Adipocyte (in vitro differentiated cells): ENCODE results near the gene TNFRSF11A.
A peak's percentile ranks its signal among the peaks of the same experiment; 100 is the strongest.

ENCODE experiments used
- DNase-seq: peaks from one replicate; pipeline ENCODE4 v3.0.0-alpha.2; 2015; ENCODE audit warnings: low read depth
- H3K27me3 ChIP-seq: replicated peaks from 2 replicates; pipeline ENCODE4 v1.7.0; 2013; ENCODE audit warnings: mild to moderate bottlenecking, low read length, moderate library complexity; ENCODE audit not compliant: control insufficient read depth, insufficient read depth
- H3K36me3 ChIP-seq: 2 replicates; pipeline ENCODE4 v1.7.0; 2013; ENCODE audit warnings: low read length, mild to moderate bottlenecking, moderate library complexity; ENCODE audit not compliant: control insufficient read depth, insufficient read depth, severe bottlenecking
- H3K4me1 ChIP-seq: 2 replicates; pipeline ENCODE4 v1.7.0; 2013; ENCODE audit warnings: mild to moderate bottlenecking, low read length, moderate library complexity; ENCODE audit not compliant: control insufficient read depth, insufficient read depth
- H3K4me3 ChIP-seq: 2 replicates; pipeline ENCODE4 v1.7.0; 2013; ENCODE audit warnings: mild to moderate bottlenecking, low read length, moderate library complexity
- H3K9ac ChIP-seq: 2 replicates; pipeline ENCODE4 v1.7.0; 2013; ENCODE audit warnings: mild to moderate bottlenecking, low read length, moderate library complexity
- H3K9me3 ChIP-seq: 2 replicates; pipeline ENCODE4 v1.7.0; 2013; ENCODE audit warnings: mild to moderate bottlenecking, low read length, moderate library complexity; ENCODE audit not compliant: control insufficient read depth

TNFRSF11A gene

DNA sequence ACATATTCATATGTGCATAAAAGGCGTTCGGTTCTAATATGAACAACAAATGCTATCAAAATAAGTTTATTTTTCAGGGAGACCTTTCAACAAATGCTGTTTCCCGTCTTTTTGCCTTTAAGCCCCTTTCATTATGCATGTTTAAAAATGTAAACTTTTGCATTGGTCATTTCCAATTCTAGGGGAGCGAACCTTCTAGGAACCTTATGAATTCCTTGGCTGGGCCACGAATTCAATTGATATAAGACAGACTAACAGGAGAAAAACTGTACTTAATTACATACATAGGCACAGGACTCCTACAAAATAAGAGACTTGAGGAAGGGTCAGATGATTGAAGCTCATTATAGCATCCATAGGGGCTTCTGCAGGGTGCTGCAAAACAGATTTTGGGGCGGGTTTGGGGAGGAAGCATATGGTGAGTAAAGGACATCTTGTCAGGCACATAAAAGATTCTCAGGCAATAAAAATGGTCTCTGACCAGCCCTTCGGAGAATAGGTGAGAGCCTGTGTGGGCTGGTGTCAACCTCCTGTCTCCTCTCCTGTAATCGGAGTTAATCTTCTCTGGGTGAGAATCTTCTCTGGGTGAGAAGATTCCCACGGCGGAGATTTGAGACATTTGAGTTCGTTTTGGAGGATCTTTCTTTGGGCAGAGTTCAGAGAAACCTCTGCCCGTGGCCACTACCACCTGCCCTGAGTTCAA lies 1.7 kb downstream of the TNFRSF11A start:
- no peak overlapping the region for H3K4me3 ChIP-seq

GRCh38 chr18:62327977-62328376 lies 2.9 kb downstream of the TNFRSF11A start:
- no peaks in the 10 kb centered on the region for H3K36me3 ChIP-seq
- peaks cover 44% of the 10 kb centered on the region for H3K27me3 ChIP-seq
- no peak overlapping the region for H3K4me3 ChIP-seq

More for the DNA sequence above, 1.7 kb downstream of the TNFRSF11A start:
- no peak for DNase-seq
- no peak overlapping the region for H3K9ac ChIP-seq
- H3K9me3 ChIP-seq: peaks cover 5% of the 10 kb centered on the region
- H3K36me3 ChIP-seq: no peaks in the 10 kb centered on the region
- H3K27me3 ChIP-seq: peaks cover 44% of the 10 kb centered on the region
- H3K4me1 ChIP-seq: peaks cover 11% of the 10 kb centered on the region

GRCh38 chr18:62328586-62329525 lies 3.7 kb downstream of the TNFRSF11A start:
- Histone ChIP-seq H3K9ac (no peak overlapping the region), H3K9me3 (peaks cover 5% of the 10 kb centered on the region), H3K4me3 (no peak overlapping the region), H3K4me1 (peaks cover 11% of the 10 kb centered on the region), H3K36me3 (no peaks in the 10 kb centered on the region), H3K27me3 (peaks cover 40% of the 10 kb centered on the region)
- DNase-seq: no peak

More at GRCh38 chr18:62327977-62328376, 2.9 kb downstream of the TNFRSF11A start:
- peaks cover 11% of the 10 kb centered on the region for H3K4me1 ChIP-seq
- H3K9ac ChIP-seq: no peak overlapping the region
- peaks cover 5% of the 10 kb centered on the region for H3K9me3 ChIP-seq
- no peak for DNase-seq

DNA sequence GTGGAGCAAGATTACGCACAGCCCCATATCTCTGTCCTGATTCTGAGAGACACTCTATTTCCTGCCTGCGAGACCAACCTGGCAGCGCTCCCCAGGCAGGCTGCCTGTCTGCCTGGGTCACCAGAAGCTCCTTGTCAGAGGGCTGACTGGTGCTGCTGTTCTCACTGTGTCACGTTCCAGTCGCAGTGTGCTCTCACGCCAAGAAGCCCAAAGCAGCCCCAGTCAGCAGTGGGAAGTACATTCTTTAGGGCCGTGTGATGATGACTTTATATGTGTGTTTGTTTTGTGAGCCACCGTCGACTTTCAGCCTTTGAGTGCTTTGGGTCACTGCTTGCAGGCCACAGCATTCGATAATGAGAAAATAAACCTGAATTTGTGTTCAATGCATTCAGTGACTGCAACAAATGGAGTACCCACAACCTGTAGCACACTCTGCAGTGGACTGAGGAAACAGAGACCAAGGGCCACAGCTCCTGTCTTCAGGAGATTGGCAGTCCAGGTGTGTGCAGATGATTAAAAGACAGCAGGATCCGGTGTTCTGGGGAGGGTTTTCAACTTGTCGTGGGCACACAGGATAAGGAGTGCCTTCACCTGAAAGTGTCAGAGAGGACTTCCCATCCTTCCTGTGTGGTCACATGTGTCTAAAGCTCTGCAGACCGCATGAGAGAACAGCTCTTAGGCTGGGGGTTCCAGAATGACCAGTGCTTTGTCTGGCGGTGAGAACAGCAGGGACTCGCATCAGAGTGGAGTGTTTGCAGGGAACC lies 4.8 kb downstream of the TNFRSF11A start:
- Histone ChIP-seq H3K9ac (no peak overlapping the region), H3K36me3 (no peaks in the 10 kb centered on the region), H3K9me3 (peaks cover 5% of the 10 kb centered on the region), H3K4me1 (peaks cover 11% of the 10 kb centered on the region), H3K4me3 (no peak overlapping the region), H3K27me3 (peaks cover 30% of the 10 kb centered on the region)
- peak; percentile 29 for DNase-seq

DNA sequence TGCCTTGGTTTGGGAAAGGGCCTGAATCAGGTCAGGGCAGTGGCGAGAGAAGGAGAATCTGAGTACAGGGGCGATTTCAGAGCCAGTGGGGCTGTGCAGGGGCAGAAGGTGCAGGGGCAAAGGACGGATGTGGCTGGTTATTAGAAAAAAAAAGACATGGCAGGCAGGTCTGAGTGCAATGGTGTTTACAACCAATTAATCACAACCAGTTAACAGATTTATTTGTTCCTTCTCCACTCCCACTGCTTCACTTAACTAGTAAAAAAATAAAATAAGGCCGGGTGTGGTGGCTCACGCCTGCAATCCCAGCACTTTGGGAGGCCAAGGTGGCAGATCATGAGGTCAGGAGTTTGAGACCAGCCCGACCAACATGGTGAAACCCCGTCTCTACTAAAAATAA lies 5.5 kb downstream of the TNFRSF11A start:
- H3K36me3 ChIP-seq: no peaks in the 10 kb centered on the region
- peaks cover 5% of the 10 kb centered on the region for H3K9me3 ChIP-seq
- H3K4me1 ChIP-seq: peaks cover 10% of the 10 kb centered on the region
- no peak overlapping the region for H3K9ac ChIP-seq
- DNase-seq: no peak
- no peak overlapping the region for H3K4me3 ChIP-seq
- peaks cover 28% of the 10 kb centered on the region for H3K27me3 ChIP-seq

- Histone ChIP-seq H3K4me1 (peaks cover 6% of the 10 kb centered on the region), H3K9me3 (peaks cover 5% of the 10 kb centered on the region), H3K4me3 (no peak overlapping the region), H3K36me3 (no peaks in the 10 kb centered on the region), H3K9ac (no peak overlapping the region), H3K27me3 (peaks cover 17% of the 10 kb centered on the region)
- DNase-seq: no peak
Measured at GRCh38 chr18:62331581-62332356, 6.7 kb downstream of the TNFRSF11A start.

- no peak overlapping the region for H3K4me3 ChIP-seq
- no peak for DNase-seq
- H3K9ac ChIP-seq: no peak overlapping the region
- peaks cover 6% of the 10 kb centered on the region for H3K4me1 ChIP-seq
- no peaks in the 10 kb centered on the region for H3K36me3 ChIP-seq
- H3K27me3 ChIP-seq: peaks cover 10% of the 10 kb centered on the region
- H3K9me3 ChIP-seq: no peaks in the 10 kb centered on the region
Measured at GRCh38 chr18:62332431-62332830, 7.3 kb downstream of the TNFRSF11A start.

GRCh38 chr18:62332964-62333695 lies 8.0 kb downstream of the TNFRSF11A start:
- H3K27me3 ChIP-seq: peaks cover 3% of the 10 kb centered on the region
- H3K36me3 ChIP-seq: no peaks in the 10 kb centered on the region
- H3K4me1 ChIP-seq: peaks cover 6% of the 10 kb centered on the region
- no peak overlapping the region for H3K9ac ChIP-seq
- no peak overlapping the region for H3K4me3 ChIP-seq
- no peaks in the 10 kb centered on the region for H3K9me3 ChIP-seq
- no peak for DNase-seq

- Histone ChIP-seq H3K4me3 (no peak overlapping the region), H3K4me1 (peaks cover 6% of the 10 kb centered on the region), H3K9me3 (no peaks in the 10 kb centered on the region), H3K9ac (no peak overlapping the region), H3K27me3 (peaks cover 4% of the 10 kb centered on the region), H3K36me3 (no peaks in the 10 kb centered on the region)
- DNase-seq: no peak
Measured at GRCh38 chr18:62334120-62334519, 9.0 kb downstream of the TNFRSF11A start.

DNA sequence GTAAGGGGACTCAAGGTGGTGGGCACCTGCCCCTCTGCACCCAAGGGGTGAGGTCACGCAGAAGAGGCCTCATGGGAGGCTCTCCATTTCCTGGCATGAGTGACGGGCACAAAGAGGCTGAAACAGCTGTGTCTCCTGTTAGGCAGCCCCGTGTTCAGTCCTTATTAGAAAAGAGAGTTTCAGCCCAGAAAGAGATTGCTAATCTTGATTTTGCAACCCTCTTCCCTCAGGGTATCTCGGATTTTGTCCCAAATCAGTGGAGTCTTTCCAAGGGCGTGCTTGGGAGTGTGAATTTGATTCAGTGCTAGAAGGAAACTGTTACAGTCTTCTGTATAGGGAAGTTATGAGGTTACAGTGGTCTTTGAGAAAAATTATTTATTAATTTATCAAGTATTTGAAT lies 10.4 kb downstream of the TNFRSF11A start:
- no peak for DNase-seq
- peaks cover 4% of the 10 kb centered on the region for H3K27me3 ChIP-seq
- no peak overlapping the region for H3K4me3 ChIP-seq

More for the DNA sequence above, 10.4 kb downstream of the TNFRSF11A start:
- Histone ChIP-seq H3K9me3 (no peaks in the 10 kb centered on the region), H3K4me1 (peaks cover 6% of the 10 kb centered on the region), H3K9ac (no peak overlapping the region), H3K36me3 (no peaks in the 10 kb centered on the region)
